Peyer's patch (tissue), 4 donors: ENCODE measurements around the gene TMCC3.

ENCODE experiments used
- POLR2A ChIP-seq, 2 donors: fragments of 450-650 bp; IDR thresholded peaks; one replicate each; pipeline ENCODE4 v1.5.1; 2017; ENCODE audit warnings: antibody characterized with exemption in 2 of 2, mild to moderate bottlenecking in 2 of 2, moderate library complexity in 2 of 2
- TF ChIP-seq, protein P1 (sequence below), 6 experiments: fragments of 450-650 bp in 4 of 6; fragments of 200-600 bp in 2 of 6; sonication (generic) in 1 of 6; IDR thresholded peaks; one replicate each; pipeline ENCODE4 v1.5.1; 2017 to 2019; ENCODE audit warnings: antibody characterized with exemption in 6 of 6, mild to moderate bottlenecking in 3 of 6, moderate library complexity in 1 of 6

DNA sequence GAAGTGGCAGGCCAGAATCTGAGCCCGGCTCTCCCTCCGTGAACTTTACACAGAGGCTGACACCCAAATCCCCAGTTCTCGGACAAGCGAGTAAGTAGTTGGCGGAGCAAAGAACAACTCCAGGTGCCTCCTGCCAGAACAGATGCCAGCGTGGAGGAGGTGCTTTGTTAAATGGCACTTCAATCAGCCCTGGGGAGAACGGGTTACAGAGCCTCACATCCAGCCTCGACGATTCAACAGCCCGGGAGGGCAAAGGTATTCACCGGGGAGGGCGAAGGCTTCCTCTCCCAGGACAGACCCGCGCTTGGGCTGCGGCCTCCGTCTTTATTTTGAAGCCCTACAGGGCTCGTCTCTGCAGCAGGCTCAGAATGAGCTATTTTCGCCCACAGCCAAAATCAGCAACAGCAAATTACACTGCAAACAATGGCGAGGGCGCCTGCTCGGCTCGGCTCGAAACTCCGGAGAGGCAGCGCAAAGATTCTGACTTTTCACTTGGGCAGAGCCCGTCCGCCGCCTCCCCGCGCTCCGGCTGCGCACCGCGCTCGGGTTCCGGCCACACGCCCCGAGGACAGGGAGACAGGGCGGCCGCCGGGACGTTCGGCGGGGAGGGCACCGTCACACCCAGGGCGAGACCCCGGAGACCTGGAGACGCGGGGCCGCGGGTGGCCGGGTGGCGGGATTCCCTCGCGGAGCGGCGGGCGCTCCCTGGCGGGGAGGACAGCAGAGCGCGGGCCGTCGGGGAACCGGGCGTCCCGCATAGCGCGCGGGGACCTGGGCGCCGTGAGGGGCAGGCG is 811 bp downstream of the TMCC3 start:
- TF ChIP-seq, protein P1, sequence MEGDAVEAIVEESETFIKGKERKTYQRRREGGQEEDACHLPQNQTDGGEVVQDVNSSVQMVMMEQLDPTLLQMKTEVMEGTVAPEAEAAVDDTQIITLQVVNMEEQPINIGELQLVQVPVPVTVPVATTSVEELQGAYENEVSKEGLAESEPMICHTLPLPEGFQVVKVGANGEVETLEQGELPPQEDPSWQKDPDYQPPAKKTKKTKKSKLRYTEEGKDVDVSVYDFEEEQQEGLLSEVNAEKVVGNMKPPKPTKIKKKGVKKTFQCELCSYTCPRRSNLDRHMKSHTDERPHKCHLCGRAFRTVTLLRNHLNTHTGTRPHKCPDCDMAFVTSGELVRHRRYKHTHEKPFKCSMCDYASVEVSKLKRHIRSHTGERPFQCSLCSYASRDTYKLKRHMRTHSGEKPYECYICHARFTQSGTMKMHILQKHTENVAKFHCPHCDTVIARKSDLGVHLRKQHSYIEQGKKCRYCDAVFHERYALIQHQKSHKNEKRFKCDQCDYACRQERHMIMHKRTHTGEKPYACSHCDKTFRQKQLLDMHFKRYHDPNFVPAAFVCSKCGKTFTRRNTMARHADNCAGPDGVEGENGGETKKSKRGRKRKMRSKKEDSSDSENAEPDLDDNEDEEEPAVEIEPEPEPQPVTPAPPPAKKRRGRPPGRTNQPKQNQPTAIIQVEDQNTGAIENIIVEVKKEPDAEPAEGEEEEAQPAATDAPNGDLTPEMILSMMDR (IDR thresholded peaks at IDR 0.05), result peak in 4 of 6 experiments; percentile 30 to 66 (median 53)
- TF ChIP-seq POLR2A (IDR thresholded peaks at IDR 0.05), result peak; percentile 4 to 29
